HG03575 (cell line): ENCODE data around the gene RPS27.
"Not testable (repeated sequence)": the region's sequence is repeated elsewhere in the genome, so short reads cannot be mapped to it uniquely, and the experiment has no call there.

Source experiments
- ATAC-seq: cut with Tn5 transposase; IDR thresholded peaks from one replicate; pipeline ENCODE4 v1.9.1; 2021; ENCODE audit not compliant: unreplicated experiment, insufficient number of reproducible peaks, low FRiP score; ENCODE audit errors: extremely low read depth

Gene RPS27

DNA sequence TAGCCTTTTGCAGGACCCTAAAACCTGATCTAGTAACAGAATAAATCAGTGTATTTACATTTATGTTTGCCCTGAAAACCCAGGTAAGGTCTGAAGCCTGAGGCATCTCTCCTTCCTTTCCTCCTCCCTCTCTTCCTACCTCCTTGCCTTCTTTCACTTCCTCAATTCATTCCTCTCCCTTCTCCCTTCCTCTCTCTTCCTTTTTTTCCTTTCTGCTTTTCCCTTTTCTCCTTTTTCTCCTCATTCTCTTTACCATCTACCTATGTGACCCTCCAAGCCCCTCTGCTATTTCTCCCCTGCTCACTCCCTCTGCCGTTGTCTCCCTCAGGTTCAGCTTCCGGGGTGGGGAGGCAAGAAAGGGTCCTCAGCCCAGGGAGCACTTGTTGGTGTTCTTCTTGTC, 8.8 kb upstream of the RPS27 start:
- ATAC-seq, result not testable (repeated sequence)

DNA sequence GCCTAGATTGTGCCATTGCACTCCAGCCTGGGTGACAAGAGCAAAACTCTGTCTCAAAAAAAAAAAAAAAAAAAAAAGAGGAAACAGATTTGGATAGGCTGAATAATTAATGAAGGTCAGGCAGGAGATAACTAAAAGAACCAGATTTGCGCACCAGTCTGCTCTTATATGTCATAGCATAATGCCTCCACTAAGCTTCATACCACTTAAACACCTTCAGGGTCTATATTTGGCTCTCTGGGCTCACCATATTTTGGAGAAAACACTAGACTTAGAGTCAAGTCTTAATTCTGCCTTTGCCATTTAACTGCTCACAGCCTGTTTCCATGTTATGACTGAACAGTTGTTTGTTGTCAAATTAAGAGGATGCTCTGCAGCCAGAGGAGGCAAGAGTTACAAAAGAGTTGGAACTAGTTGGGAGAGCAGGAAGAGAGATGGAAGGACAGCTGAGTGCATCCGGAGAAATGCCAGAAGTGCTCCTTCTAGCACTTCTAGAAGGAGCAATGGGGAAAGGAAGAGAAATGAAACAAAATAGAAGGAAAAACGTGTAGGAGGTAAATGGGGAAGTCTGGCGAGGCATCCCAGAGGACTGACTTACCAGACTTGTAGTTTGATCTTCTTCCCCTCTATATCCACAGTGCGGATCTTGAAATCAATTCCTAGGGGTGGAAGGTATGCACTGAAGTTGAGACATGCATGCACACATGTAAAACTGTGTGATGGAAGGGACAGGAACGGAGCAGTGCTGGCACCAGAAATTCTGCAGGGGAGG, 6.3 kb upstream of the RPS27 start:
- ATAC-seq, result no peak

DNA sequence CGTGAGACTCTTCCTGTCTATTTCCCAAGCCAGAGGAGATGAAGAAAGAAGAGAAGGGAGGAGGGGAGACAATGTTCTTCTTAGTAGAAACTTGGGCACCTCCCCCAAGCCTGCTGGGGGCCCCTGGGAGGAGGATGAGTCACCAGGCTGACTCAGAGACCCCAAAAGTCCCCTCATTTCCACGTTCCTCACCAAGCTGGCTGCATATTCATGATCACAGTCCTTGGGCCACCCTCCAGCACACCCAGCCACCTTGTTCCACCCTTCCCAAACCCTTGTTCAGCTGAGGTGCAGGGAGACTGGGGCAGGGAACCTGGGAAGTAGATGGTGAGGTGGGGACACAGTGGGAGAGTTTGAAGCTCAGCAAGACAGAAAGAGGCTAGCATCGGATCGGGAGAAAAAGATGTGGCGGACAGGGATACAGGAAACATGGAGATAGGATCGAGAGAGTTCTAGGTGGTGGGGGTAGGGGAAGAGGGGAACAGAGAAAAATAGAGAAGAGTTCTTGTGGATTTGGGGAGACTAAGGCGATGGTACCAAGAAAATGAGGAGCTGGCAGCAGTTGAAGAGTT, 5.1 kb upstream of the RPS27 start:
- ATAC-seq, result no peak

DNA sequence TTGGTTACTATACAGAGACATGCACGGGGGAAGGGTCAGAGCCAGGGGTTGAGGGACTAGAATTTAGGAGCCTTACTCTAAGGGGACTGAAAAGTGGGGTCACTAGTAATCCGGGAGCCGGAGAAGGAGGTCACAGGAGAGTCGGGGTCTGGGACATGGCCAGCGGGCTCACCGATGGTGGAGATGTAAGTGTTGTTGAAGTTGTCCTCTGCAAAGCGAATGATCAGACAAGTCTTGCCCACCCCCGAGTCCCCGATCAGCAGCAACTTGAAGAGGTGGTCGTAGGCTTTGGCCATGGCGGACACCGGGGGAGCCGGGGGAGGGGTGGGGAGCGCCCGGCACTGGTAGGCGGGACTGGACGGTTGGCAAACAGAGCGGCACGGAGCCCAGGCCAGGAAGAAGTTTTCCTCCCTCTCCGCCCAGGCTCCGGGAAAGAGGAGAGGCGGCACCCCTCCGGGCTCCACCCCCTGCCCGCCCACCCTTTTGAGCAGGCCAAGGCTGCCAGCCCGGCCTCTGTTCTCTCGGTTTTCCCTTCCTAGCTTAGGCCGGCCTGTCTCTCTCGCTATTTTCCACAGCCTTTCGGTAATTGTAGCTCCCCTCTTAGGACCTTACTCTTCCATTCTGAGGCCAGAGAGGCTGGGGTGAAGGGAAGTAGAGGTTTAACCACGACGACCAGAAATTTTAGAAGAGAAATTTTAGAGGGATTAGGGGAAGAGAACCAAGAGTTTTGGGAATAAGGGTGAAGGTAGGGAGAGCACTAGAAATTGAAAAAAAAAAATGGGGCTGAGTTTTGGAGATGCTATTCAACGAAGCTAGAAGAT, 4.4 kb upstream of the RPS27 start, which contains the start of gene RAB13:
Gene RAB13, minus strand, starts transcription at position 399 of the 821 bp plus-strand sequence. Its CDS starts 103 bp downstream, at position 296.
- ATAC-seq, result no peak

DNA sequence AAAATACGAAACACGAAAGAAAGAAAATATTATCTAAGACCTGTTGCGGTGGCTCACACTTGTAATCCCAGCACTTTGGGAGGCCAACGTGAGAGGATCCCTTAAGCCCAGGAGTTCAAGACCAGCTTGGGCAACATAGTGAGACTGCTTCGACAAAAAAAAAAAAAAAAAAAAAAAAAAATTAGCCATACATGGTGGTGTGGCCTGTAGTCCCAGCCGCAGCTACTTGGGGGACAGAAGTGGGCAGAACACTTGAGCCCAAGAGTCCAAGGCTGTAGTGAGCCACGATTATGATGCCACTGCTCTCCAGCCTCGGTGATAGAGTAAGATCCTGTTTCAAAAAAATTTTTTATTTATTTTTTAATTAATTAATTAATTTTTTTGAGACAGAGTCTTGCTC, 2.9 kb upstream of the RPS27 start:
- no peak for ATAC-seq

DNA sequence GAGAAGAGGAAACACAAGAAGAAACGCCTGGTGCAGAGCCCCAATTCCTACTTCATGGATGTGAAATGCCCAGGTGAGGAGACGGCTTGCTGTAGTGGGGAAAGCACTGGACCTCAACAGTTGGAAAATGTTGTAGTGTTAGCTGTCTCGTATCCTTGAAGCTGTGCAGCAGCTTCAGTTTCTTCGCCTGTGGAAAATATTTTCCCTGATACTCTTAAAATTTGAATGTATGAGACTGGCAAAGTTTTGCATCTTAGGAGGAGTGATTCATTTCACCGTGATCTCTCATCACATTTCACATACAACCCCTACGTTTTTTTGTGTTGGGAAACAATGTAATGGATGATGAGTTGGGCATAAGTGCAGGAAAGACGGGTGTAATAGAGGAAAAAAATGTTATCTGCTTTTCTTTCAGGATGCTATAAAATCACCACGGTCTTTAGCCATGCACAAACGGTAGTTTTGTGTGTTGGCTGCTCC, 629 bp downstream of the RPS27 start:
- no peak for ATAC-seq

DNA sequence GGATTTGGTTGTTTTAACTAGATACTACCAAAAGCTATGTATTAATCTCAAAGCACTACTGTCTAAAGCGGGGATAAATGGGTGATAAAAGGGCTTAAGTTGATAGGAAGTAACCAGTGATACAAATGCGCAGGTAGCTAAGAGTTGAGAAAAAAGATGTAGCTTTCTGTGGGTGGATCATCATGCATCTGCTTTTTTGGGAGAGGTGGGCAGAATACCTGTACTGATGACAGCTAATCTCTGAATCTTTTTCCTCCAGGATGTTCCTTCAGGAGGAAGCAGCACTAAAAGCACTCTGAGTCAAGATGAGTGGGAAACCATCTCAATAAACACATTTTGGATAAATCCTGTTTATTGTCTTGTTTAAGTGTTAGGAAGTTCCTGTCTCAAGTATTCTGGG, 1.2 kb downstream of the RPS27 start:
- ATAC-seq, result no peak

DNA sequence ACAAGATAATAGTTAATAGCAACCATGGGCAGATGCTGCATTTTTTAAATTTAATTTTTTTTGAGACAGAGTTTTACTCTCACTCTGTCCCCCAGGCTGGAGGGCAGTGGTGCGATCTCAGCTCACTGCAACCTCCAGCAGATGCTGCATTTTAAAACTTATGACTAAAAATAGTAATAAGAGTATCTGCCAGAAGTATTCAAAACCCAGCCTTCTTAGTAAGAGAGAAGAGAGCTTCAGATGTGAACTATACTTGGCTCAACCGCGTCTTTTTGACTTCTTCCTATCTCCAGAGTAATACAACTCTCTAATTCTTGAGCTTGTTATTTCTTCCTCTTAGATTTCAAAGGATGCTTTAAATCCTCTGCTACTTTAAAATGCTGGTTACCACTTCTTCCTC, 4.6 kb downstream of the RPS27 start:
- no peak for ATAC-seq

DNA sequence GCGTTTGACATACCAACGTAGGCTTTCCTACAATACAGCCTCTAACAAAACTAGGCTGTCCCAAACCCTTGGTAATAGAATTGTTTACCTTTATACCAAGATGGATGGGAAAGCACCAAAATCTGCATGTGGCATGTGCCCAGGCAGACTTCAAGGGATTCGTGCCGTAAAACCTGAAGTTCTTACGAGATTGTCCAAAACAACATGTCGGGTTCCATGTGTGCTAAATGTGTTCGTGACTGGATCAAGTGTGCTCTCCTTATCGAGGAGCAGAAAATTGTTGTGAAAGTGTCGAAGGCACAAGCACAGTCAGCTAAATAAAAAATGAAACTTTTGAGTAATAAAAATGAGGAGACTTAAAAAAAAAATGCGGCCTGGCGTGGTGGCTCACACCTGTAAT, 5.1 kb downstream of the RPS27 start:
- no peak for ATAC-seq

DNA sequence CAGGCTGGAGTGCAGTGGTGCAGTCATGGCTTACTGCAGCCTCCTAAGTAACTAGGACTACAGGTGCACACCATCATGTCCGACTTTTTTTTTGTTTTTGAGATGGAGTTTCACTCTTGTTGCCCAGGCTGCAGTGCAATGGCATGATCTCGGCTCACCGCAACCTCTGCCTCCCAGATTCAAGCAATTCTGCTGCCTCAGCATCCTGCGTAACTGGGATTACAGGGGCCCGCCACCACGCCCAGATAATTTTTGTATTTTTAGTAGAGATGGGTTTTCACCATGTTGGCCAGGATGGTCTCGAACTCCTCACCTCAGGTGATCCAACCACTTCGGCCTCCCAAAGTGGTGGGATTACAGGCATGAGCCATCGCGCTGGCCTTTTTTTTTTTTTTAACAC, 6.3 kb downstream of the RPS27 start:
- ATAC-seq, result not testable (repeated sequence)

DNA sequence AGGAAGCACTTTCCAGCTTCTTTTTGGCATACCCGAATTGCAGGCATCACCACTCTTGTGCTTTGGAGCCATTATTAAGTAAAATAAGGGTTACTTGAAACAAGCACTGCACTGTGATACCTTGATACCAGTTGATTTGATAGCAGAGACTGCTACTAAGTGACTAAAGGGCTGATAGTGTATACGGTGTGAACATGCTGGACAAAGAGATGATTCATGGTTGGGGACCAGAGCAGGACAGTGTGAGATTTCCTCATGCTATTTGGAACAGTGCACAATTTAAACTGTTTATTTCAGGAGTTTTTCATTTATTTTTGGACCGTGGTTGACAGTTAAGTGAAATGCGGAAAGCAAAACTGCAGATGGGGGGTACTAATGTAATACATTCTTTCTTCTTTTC, 9.9 kb downstream of the RPS27 start:
- ATAC-seq, result no peak

DNA sequence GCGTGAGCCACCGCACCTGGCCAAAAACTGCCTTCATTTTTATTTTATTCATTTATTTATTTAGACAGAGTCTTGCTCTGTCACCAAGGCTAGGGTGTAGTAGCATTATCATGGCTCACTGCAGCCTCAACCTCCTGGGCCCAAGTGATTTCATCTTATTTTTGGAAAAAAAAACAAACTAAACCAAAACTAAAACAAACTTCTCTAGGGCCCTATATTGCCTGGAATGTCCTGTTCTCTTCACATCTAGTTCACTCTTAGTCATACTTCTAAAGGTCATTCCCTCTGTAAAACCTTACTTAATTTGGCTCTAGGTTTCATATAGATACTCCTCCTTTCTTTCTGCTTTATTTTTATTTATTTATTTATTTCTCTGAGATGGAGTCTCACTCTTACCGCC, 15.6 kb downstream of the RPS27 start:
- no peak for ATAC-seq

DNA sequence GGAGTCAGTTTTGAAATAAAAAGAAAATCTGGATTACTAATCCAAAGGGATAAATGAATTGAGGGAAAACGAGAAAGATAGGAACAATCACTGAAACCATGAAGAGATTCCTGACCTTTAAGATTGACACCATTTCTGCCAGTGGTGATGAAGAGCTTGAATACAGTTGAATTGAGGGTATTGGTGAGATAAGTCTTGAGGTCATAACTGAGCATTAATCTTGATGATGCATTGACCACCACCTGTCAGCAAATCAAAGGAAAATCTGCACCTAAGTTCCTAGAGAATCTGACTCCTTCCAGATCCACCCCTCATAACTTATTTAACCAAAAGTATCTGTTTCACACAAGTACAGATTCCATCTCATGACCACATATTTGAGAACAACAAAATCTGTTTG, 21.6 kb downstream of the RPS27 start:
- ATAC-seq, result no peak

DNA sequence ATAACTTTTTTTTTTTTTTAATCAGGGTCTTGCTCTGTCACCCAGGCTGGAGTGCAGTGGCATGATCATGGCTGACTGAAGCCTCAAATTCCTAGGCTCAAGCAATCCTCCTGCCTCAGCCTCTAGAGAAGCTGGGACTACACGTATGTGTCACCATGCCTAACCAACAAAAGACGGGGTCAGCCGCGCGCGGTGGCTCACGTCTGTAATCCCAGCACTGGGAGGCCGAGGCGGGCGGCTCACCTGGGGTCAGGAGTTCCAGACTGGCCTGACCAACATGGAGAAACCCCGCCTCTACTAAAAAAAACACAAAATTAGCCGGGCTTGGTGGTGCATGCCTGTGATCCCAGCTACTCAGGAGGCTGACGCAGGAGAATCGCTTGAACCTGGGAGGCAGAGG, 22.0 kb downstream of the RPS27 start:
- not testable (repeated sequence) for ATAC-seq

DNA sequence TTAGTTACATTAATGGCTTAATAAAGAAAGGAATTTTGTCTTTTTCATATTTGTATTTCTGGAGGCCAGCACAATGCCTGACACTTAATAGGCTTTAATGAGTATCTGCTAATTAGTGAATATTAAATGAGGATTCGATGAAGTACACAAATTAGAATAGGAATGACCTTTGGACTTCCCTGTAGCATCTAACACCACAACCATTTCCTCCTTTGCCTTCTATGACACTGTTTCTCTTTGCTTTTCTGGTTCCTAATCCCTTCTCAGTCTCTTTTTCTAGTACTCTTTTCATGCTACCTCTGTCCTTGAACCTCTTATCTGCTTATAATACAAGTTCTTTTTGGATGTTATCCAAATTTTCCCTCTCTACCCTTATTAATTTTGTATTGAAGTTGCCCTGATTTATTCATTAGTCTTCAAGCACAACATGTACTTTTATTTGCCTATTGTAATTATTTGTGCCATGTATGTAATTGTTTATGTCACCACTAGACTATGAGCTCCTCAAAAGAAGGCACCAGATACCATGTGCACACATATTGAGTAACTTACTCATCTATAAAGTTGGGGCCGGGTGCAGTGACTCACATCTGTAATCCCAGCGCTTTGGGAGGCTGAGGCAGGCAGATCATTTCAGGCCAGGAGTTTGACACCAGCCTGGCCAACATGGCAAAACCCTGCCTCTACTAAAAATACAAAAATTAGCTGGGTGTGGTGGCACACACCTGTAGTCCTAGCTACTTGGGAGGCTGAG, 23.8 kb downstream of the RPS27 start:
- no peak for ATAC-seq

DNA sequence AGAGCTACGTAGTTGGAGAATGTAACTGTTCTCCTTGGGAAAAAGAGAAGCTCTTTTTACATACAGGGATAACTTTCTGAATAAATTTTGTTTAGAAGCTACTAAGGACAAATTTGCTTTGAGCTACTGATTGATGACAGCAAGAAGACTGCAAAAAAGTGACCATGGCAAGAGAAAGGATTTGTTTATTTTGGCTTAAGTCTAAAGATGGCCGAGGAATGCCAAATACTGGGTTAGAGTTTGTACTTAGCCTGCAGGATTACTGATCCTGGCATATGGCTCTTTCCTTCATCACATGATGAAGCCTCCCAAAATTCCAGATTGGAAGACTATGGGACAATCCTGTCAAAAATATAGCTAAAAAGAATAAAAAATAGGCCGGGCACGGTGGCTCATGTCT, 28.7 kb downstream of the RPS27 start:
- no peak for ATAC-seq

DNA sequence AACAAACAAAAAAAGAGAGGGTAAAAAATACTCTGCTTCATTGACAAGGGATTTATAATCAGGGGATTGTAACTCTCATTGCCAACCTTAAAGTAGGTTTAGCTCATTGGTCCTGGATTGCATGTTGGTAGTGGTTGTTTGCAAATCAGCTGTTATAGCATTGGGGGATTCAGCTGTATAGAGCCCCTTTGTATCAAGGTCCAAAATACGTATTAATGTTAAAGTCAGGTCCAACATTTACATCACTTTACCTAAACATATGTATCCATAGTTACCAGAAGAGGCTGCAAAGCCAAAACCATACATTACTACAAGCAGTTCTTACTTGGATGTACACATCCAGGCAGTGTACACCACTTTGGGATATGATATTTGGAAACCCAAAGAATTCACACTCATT, 29.4 kb downstream of the RPS27 start:
- ATAC-seq, result no peak

DNA sequence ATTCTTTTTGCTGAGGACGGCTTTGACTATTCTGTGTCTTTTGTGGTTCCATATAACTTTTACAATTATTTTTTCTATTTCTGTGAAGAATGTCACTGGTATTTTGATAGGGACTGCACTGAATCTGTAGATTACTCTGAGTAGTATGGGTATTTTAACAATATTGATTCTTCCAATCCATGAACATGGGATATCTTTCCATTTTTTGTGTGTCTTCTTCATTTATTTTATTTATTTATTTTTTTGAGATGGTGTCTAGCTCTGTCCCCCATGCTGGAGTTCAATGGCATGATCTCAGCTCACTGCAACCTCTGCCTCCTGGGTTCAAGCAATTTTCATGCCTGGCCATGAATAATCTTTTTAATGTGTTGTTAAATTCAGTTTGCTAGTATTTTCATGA, 43.1 kb downstream of the RPS27 start:
- not testable (repeated sequence) for ATAC-seq
